A549 (cell line): ENCODE data around the gene ARHGAP40.

ENCODE experiments used
- BHLHE40 ChIP-seq: IDR thresholded peaks from 2 replicates; pipeline ENCODE4 v1.6.1; 2012; ENCODE audit warnings: low read depth, low read length, inconsistent platforms
- EP300 ChIP-seq, 2 experiments: fragments of >200 bp; sonication (Bioruptor Twin); formaldehyde crosslinking; IDR thresholded peaks; 2 replicates in 1 of 2; 3 replicates in 1 of 2; pipeline ENCODE4 v1.6.1; 2016 to 2017
- MAZ ChIP-seq: fragments of 150-350 bp; IDR thresholded peaks from 2 replicates; pipeline ENCODE4 v1.6.1; 2014; ENCODE audit warnings: antibody characterized with exemption, low read depth, low read length, borderline replicate concordance
- RARB ChIP-seq: fragments of 250-450 bp; sonication (Bioruptor Pico); IDR thresholded peaks from 2 replicates; pipeline ENCODE4 v1.8.0; 2021; ENCODE audit warnings: mild to moderate bottlenecking, moderate library complexity
- RFX5 ChIP-seq: fragments of 450-650 bp; IDR thresholded peaks from 2 replicates; pipeline ENCODE4 v1.7.1; 2014; ENCODE audit warnings: antibody characterized with exemption, mild to moderate bottlenecking, moderate library complexity
- ZFP36 ChIP-seq: fragments of 450-650 bp; IDR thresholded peaks from 2 replicates; pipeline ENCODE4 v1.6.1; 2014; ENCODE audit warnings: borderline replicate concordance; ENCODE audit not compliant: partially characterized antibody
- TF ChIP-seq, protein P1 (sequence below): fragments of >200 bp; sonication (Bioruptor Twin); formaldehyde crosslinking; IDR thresholded peaks from 3 replicates; pipeline ENCODE4 v1.5.1; 2016
- TF ChIP-seq, protein P2 (sequence below): fragments of 200-600 bp; sonication (generic); IDR thresholded peaks from 2 replicates; pipeline ENCODE4 v1.6.1; 2016; ENCODE audit warnings: antibody characterized with exemption, mild to moderate bottlenecking, moderate library complexity
- TF ChIP-seq, protein P3 (sequence below): fragments of >200 bp; sonication (Bioruptor Twin); formaldehyde crosslinking; IDR thresholded peaks from 3 replicates; pipeline ENCODE4 v1.6.1; 2016

DNA sequence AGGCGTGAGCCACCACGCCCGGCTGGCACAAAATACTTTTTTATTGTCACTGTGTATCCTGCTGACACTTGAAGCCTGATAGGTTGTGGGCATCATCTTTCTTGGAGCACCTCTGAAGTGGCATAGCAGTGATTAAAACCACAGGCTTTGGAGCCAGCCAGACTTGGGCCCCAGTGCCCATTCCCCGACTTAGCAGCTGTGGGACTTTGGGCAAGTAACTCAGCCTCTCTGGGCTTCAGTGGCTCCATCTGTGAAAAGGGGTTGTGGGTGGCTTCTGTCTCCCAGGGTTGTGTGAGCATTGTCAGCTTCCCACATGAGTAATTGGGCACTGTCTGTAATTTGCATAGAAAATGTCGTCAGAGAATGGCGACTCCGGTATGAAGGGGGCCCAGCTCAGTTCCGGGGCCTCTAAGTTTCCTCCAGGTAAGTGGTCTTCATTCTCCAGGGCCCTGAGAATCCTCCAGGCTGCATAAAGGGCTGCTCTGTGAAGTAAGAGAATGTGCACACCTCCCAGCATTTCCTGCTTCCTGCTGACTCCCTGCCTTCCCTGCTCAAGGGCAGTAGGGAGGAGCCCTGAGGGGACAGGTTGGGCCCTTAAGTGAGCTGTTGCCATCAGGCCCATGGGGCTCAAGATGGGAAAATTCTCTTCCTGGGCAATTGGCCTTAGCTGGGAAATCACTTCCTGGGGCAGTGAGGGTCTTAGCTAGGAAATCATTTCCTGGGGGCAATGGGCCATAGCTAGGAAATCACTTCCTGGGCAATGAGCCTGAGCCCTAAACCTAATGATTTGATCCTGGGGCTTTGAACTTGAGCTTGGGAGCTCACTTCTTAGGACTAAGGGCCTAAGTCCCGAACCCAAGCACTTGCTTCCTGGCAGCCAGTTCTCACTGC lies 27.2 kb downstream of the ARHGAP40 start:
- TF ChIP-seq BHLHE40 = no peak
- no peak for TF ChIP-seq RARB
- TF ChIP-seq, protein P1, sequence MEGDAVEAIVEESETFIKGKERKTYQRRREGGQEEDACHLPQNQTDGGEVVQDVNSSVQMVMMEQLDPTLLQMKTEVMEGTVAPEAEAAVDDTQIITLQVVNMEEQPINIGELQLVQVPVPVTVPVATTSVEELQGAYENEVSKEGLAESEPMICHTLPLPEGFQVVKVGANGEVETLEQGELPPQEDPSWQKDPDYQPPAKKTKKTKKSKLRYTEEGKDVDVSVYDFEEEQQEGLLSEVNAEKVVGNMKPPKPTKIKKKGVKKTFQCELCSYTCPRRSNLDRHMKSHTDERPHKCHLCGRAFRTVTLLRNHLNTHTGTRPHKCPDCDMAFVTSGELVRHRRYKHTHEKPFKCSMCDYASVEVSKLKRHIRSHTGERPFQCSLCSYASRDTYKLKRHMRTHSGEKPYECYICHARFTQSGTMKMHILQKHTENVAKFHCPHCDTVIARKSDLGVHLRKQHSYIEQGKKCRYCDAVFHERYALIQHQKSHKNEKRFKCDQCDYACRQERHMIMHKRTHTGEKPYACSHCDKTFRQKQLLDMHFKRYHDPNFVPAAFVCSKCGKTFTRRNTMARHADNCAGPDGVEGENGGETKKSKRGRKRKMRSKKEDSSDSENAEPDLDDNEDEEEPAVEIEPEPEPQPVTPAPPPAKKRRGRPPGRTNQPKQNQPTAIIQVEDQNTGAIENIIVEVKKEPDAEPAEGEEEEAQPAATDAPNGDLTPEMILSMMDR = no peak
- TF ChIP-seq, protein P2, sequence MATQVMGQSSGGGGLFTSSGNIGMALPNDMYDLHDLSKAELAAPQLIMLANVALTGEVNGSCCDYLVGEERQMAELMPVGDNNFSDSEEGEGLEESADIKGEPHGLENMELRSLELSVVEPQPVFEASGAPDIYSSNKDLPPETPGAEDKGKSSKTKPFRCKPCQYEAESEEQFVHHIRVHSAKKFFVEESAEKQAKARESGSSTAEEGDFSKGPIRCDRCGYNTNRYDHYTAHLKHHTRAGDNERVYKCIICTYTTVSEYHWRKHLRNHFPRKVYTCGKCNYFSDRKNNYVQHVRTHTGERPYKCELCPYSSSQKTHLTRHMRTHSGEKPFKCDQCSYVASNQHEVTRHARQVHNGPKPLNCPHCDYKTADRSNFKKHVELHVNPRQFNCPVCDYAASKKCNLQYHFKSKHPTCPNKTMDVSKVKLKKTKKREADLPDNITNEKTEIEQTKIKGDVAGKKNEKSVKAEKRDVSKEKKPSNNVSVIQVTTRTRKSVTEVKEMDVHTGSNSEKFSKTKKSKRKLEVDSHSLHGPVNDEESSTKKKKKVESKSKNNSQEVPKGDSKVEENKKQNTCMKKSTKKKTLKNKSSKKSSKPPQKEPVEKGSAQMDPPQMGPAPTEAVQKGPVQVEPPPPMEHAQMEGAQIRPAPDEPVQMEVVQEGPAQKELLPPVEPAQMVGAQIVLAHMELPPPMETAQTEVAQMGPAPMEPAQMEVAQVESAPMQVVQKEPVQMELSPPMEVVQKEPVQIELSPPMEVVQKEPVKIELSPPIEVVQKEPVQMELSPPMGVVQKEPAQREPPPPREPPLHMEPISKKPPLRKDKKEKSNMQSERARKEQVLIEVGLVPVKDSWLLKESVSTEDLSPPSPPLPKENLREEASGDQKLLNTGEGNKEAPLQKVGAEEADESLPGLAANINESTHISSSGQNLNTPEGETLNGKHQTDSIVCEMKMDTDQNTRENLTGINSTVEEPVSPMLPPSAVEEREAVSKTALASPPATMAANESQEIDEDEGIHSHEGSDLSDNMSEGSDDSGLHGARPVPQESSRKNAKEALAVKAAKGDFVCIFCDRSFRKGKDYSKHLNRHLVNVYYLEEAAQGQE = no peak
- TF ChIP-seq MAZ = no peak
- no peak for TF ChIP-seq EP300 (IDR thresholded peaks at IDR 0.05)
- TF ChIP-seq RFX5 = no peak
- TF ChIP-seq, protein P3, sequence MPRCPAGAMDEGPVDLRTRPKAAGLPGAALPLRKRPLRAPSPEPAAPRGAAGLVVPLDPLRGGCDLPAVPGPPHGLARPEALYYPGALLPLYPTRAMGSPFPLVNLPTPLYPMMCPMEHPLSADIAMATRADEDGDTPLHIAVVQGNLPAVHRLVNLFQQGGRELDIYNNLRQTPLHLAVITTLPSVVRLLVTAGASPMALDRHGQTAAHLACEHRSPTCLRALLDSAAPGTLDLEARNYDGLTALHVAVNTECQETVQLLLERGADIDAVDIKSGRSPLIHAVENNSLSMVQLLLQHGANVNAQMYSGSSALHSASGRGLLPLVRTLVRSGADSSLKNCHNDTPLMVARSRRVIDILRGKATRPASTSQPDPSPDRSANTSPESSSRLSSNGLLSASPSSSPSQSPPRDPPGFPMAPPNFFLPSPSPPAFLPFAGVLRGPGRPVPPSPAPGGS = no peak
- no peak for TF ChIP-seq ZFP36
